GM19324 (cell line): ENCODE results near the gene NDFIP1.
"Not testable (repeated sequence)": the region's sequence is repeated elsewhere in the genome, so short reads cannot be mapped to it uniquely, and the experiment has no call there.

Source experiments
- ATAC-seq: cut with Tn5 transposase; IDR thresholded peaks from one replicate; pipeline ENCODE4 v1.9.1; 2021; ENCODE audit warnings: mild to moderate bottlenecking, moderate library complexity; ENCODE audit not compliant: unreplicated experiment, low FRiP score

Gene NDFIP1

DNA sequence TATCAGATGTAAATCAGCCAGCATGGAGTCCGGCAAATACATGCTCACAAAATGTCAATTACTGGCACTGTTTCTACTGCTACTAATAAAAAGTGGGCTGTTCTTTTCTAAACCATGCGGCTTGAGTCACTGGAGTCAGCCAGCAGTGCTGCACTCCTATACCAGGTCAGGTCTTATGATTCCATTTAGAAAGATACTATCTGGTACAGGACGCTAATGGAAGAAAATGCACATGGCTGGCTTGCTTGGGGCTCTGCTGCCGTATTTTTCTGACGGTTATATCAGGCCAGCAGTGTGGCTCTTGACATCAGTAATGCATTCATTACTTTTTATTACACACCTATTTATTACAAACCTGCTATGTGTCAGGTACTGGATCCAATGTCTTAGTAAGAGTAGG lies 74.3 kb downstream of the NDFIP1 start:
- ATAC-seq, result no peak

- ATAC-seq, result no peak
Observed at GRCh38 chr5:142183561-142183960, 75.0 kb downstream of the NDFIP1 start.

- no peak for ATAC-seq
Observed at GRCh38 chr5:142184988-142185387, 76.4 kb downstream of the NDFIP1 start.

GRCh38 chr5:142186514-142186856 lies 77.9 kb downstream of the NDFIP1 start:
- no peak for ATAC-seq

DNA sequence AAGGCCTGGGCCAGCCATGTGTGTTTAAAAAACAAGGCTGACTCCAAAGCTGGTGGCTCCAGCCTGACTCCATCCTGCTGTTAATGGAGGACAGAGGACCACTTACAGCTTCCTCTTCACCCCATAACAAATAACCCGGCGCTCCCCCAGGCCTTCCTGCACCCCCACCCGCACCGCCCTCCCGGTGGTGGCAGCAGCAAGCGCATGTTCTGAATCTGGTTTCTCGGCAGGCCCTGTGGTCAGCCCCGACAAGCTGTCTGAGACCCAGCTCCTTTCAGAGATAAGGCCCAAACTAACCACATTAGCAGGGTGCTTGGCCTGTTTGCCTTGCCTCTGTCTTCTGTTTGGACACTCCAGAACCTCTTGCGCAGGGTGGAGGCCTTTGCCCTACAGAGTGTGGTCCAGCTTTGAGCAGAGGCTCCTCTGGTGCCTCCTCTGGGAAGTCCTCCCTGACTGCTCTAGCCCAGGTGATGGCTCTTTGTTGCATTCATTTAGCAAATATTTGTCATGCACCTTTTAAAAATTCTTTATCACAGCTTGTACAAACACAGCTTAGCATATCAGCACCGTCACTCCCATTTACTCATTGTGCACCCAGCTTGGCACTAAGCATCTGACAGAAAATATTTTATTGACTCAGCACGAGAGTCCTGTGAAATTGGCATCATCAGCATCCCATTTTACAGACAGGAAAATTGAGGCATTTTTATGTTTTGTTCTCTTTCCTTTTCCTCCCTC lies 78.4 kb downstream of the NDFIP1 start:
- no peak for ATAC-seq

- not testable (repeated sequence) for ATAC-seq
Observed at GRCh38 chr5:142188691-142189090, 80.1 kb downstream of the NDFIP1 start.

DNA sequence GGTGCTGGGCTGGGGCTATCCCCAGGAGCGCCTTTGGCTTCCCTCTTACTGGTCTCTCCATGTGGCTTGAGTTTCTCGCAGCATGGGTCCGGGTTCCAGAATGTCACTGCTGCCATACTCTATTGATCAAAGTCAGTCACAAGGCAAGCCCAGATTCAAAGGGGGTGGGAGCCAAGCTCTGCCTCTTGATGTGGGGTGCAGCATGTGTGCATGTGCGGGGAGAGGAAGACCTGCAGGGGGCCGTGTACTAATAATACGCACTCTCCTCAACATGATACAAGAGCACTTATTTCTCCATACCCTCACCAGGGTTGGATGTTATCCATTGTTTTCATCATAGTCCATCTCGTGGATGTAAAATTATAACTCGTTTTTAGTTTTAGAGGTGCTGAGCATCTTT lies 81.2 kb downstream of the NDFIP1 start:
- no peak for ATAC-seq

GRCh38 chr5:142191776-142192175 lies 83.2 kb downstream of the NDFIP1 start:
- no peak for ATAC-seq

- ATAC-seq, result no peak
Observed at GRCh38 chr5:142192286-142193113, 83.9 kb downstream of the NDFIP1 start.

GRCh38 chr5:142193114-142193428 lies 84.5 kb downstream of the NDFIP1 start:
- ATAC-seq, result no peak

- no peak for ATAC-seq
Observed at GRCh38 chr5:142197098-142197497, 88.5 kb downstream of the NDFIP1 start.

GRCh38 chr5:142197781-142198180 lies 89.2 kb downstream of the NDFIP1 start:
- no peak for ATAC-seq

DNA sequence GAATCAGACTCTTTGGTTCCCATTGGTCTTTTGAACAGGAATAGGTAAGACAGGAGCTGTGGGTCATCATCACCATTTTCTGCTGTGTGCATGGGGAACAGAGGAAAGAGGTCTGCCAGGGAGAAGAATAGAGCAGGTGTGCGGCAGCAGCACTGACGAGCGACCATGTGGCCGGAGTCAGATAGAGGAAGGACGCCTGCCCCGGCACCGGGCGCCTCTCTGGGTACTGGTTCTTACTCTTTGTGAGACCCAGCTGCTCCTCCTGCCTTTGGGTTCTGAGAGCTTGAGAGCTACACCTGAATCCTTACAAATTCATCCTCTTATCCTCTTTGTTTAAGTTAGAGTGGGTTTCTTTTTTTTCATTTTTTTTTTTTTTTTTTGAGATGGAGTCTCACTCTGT lies 90.8 kb downstream of the NDFIP1 start:
- no peak for ATAC-seq

DNA sequence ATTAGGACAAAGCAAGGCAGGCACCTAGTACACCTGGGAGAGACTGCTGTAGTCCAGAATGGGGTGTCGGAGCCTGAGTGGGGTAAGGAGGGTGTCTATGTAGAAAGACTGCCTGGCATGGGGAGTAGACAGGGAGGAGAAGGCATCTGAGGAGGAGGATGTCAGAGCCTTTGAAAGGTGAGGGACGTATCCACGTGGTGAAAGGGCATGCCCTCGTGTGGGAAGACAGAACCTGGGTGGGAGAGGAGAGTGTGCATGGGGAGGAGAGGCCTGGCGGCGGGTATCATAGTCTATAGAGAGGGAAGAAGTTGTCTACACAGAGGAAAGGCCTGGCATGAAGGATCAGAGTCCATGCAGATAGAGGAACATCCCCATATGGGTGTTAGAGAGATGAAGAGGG lies 91.8 kb downstream of the NDFIP1 start:
- no peak for ATAC-seq

DNA sequence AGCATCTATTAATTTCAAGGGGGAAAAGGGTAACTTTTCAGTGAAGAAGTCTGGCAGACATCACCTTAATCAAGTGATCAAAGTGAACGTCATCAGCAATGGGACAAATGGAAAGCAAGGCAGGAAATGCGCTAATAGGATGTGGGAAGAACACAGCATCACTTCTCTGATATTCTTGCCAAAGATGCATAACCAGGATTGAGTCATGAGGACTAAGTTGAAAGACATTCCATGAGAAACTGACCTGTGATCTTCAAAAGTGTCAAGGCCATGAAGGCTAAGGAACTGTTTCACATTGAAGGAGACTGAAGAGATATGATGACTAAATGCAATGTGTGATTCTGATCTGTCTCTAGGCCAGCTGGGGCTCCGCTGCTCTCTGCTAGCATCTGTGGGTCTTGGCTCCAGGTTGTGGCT lies 92.9 kb downstream of the NDFIP1 start:
- no peak for ATAC-seq

GRCh38 chr5:142202282-142202681 lies 93.7 kb downstream of the NDFIP1 start:
- ATAC-seq, result no peak
